Inferior parietal cortex (tissue), 1 donor: ENCODE data around the gene CDH4.

Experiments
- DNase-seq: peaks from one replicate; pipeline ENCODE4 v3.0.0-alpha.2; 2016; ENCODE audit errors: extremely low spot score

Gene CDH4

GRCh38 chr20:61487346-61487996, 235.4 kb downstream of the CDH4 start:
- DNase-seq = no peak

- DNase-seq = no peak
Measured at GRCh38 chr20:61487997-61488371, 235.9 kb downstream of the CDH4 start.

GRCh38 chr20:61490721-61491120, 238.7 kb downstream of the CDH4 start:
- no peak for DNase-seq

DNA sequence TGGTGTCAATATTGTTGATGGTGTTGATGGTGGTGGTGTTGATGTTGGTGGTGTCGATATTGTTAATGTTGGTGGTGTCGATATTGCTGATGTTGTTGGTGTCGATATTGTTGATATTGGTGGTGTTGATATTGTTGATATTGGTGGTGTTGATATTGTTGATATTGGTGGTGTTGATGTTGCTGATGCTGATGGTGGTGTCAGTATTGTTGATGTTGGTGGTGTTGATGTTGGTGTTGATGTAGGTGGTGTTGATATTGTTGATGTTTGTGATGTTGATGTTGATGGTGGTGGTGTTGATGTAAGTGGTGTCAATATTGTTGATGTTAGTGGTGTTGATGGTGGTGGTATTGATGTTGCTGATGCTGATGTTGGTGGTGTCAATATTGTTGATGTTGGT, 240.0 kb downstream of the CDH4 start:
- DNase-seq = no peak

DNA sequence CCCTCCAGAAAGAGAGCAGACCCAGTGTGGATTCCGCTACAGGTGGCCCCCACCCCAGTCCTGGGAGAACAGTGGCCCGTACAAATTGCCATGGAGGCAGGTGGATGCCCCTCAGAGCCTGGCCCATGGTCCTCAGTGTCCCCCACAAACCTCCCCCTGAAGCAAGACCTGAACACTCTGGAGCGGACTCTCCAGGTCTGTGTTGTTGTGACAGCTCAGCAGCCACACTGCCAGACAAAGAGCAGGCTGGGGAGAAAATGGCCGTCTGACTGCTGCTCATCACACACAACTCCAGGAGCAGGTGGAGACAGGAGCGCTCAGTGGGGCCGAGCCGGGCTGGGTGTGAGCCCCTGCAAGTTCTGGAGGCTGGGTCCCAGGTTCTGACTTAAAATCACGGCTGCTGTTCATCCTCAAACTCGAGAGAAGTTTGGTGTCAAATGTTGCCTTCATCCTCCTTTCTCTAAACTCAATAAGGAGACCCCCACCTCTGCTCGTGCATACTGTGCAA, 241.8 kb downstream of the CDH4 start:
- DNase-seq = no peak

GRCh38 chr20:61494763-61495575, 242.9 kb downstream of the CDH4 start:
- no peak for DNase-seq

GRCh38 chr20:61497029-61497627, 245.1 kb downstream of the CDH4 start:
- no peak for DNase-seq

DNA sequence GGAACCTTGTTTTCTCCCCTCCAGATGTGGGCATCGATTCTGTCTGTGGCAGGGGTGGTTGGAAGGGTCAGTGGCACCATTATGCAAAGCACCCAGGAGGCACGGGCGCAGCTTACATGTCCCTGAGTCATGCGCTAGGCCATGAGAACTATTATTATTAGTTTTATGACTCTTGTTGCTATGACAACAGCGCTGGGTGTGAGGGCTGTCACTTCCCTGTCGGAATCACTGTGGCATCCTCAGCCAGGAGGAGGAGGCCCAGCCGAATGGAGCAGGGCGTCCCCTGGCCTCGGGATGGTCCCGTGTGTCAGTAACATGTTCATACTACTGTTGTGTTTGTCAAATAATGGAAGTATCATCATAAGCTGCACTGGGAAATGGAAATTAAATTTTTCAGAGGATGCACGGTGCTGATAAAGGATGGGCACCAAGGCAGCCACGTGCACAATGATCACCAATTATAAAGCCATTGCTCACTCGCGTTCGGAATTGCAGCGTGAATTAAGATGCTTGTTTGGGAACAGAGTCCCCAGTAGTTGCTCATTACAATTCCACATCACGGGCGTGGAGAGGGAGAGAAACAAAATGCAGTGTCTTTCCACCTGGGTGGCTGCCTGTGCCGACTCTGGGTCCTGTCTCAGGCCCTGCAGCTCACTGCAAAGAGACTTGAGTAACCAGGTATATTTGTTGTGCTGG, 247.9 kb downstream of the CDH4 start:
- no peak for DNase-seq

DNA sequence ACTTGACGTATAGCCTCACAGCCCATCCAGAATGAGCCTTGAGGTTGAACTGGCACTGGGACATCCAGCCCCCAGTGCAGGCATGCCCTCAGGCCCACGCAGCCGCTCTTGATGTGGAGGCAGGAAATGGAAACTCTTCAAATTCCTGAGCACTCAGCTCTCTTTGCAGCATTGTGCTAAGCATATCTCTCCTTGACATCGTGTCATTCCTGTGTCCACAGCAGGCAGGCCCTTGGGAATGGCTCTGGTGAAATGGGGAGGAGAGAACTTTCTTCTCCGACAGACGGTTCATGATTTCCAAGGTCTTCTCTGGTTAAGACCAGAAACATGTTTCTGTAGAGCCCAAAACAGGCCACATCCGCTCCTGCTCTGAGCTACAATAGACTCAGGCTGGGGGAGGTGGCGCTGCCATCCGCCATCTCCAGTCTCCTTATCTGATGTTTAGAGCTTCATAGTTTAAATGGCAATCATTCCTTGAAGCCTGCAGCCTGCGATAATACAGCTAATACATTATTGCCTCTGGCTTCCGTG, 248.8 kb downstream of the CDH4 start:
- no peak for DNase-seq

- no peak for DNase-seq
Measured at GRCh38 chr20:61502433-61502832, 250.4 kb downstream of the CDH4 start.

- no peak for DNase-seq
Measured at GRCh38 chr20:61503106-61503505, 251.0 kb downstream of the CDH4 start.

DNA sequence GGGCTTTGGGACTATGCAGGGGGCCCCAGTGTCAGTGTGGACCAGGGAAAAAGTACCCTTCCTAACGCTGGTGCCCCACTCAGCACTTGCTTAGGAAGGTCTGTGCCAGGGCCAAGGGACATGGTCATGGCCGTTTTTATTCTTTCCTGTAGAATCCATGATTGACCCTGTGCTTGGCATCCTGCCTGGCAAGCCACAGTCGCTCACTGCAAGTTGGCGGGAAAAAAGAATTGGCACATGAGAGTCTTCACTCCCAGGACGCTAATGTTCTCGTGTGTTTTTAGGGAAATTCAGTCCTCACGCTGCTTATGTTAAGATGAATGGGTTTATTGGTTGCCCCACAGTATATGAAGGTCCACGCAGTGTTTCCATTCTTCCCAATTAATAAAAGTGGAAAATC, 253.4 kb downstream of the CDH4 start:
- DNase-seq = no peak

- no peak for DNase-seq
Measured at GRCh38 chr20:61507778-61508177, 255.7 kb downstream of the CDH4 start.

DNA sequence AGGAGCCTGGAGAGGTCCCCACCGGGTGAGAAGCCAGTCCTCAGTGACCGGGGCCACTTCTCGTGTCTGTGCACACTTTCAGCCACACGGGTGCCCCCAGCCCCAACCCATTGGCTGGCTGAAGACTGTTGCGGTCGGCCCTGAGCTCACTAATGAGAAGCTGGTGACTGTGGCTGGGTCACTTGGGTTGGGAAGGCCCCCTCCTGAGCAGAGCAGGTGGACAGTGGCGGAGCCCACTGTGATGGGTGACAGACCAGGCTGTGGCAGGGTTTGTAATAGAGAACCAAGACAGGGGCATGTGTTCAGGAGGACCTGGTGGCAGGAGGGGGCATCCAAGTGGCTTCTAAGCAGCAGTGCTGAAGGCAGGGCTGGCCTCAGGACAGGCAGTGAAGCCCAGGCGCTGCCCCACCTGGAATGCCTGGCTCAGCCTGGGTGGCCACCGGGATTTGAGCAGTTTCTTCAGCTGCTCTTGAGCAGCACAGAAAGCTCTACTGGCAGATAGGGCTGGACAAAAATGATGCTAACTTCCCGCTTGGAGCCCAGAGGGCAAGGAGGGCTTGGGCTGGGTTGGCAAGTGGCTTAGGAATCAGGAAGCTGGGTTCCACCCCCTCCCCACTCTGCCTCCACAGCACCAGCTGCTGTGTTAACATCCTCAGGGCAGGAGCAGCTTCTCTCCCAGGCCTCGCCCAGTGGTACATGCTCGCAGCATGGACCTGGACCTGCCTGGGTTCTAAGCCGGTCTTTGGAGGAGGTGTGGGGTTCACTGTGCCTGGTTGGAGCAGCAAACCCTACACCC, 256.4 kb downstream of the CDH4 start:
- no peak for DNase-seq

DNA sequence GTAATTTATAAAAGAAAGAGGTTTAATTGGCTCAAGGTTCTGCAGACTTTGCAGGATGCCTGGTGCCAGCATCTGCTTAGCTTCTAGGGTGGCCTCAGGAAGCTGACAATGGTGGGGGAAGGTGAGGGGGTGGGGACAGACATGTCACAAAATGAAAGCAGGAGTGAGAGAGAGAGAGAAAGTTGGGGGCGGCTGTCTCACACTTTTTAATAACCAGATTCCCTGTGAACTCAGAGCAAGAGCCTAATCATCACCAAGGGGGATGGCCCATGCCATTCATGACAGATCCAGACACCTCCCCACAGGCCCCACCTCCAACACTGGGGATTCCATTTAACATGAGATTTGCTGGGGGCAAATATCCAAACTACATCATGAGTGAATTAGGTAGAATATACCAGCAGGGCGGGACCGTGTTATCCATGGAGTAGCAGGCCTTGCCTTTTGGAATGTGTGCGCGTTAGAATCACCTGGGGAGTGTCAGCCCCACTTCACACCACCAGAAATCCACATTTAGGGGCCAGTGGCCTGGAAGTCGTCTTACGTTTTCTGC, 258.8 kb downstream of the CDH4 start:
- no peak for DNase-seq

DNA sequence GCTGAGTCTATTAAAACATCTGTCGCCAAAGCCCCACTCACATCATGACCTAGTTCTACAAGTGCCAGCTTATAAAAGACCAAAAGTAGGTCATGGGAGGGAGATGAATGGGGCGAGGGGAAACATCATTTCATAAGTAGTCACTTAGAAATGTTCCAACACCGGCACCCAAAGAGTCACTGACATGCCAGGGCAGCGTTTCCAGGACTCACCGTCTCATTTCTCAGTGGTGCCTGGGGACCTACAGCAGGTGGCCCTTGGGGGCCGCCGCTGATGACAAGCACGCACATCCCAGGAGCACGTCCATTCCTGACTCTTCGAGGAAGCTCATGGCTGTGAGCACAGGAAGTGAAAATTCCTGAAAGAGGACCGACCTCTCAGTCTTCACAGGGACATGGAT, 260.4 kb downstream of the CDH4 start:
- no peak for DNase-seq

- DNase-seq = no peak
Measured at GRCh38 chr20:61513124-61514017, 261.3 kb downstream of the CDH4 start.

GRCh38 chr20:61514018-61514365, 261.9 kb downstream of the CDH4 start:
- no peak for DNase-seq

DNA sequence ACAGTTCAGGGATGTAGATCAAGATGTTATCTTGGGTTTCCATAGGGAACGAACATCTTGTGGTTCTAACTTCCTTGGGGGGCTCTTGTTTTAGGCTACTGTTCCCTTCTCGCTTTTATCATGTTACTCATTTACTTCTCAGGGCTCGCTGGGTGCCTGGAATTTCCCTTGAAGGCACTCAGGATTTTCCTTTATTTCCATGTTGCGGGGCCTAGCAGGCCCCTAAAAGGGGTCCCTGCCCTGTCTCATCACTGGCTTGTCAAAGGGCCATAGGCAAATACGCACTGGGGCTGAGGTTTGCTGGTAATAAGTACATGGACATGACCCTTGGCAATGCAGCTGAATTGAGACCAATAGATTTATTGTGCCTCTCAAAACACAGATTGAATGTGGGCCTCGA, 262.3 kb downstream of the CDH4 start:
- DNase-seq = no peak
